GM18907 (cell line): ENCODE measurements around the gene HP1BP3.

Experiments
- ATAC-seq: cut with Tn5 transposase; IDR thresholded peaks from one replicate; pipeline ENCODE4 v1.9.1; 2021; ENCODE audit warnings: mild to moderate bottlenecking, moderate library complexity; ENCODE audit not compliant: unreplicated experiment

Gene HP1BP3

DNA sequence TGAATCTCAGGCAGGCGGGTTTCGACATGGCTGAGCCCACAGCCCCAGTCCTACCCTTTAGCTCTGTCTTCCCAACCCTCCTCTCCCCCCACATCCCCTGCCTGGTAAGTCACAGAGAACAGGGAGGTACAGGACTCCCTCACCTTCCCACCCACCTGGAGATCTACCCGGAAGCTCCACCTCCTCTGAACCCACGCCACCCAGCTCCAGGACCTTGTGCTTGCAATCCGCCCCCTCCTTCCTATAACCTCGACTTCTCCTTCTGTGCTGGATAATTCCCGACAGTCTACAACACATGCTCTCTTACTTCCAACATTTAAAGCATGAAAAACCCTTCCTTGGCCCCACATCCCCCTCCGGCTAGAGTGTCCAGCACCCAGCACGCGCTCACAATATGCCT lies 91.6 kb downstream of the HP1BP3 start:
- ATAC-seq: no peak

DNA sequence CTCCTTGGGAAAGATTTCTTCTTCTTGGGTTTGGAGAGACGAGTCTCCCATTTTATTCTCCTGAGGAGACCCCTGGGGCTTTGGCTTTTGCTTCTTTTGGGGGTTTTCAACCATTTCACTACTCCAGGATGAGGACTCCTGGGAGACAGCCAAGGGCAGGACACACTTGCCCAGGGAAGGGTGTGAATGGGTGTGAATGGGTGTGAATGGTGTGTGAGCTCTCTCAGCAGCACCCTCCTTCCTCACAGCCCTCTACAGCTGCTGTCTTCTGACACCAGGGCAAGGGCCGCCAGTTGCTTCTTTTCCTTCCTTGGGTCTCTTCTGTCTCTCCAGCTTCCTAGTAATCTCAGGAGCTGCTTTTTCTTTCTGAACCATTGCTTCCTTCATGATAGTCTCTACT lies 93.5 kb downstream of the HP1BP3 start:
- no peak for ATAC-seq
